K562 (cell line): ENCODE measurements around the gene ANKS1A. TPM values are rescaled to one million over a fixed set of nuclear protein-coding genes. Genes with fewer than 3 reads are reported as not detected.

Experiments used
- ATAC-seq: fragments of 200-7000 bp; cut with Tn5 transposase; 3 replicates; pipeline ENCODE4 v1.9.1; 2020; ENCODE audit warnings: moderate library complexity
- BruUV-seq: library from RNA; stranded (reverse); fragments of 400-500 nt; replicated peaks from 2 replicates; lab custom pipeline; 2021; lab: Mats Ljungman, UMichigan
- CTCF ChIA-PET: fragments of 300-600 bp; formaldehyde crosslinking; extraction: SDS; loops from one replicate; lab custom pipeline; 2021; ENCODE audit warnings: low intra/inter-chr PET ratio; lab: Yijun Ruan, JAX
- POLR2A ChIA-PET: fragments of 300-600, 350-650 bp; sonication (Branson Sonifier 250); formaldehyde crosslinking; extraction: SDS; loops from one replicate; lab custom pipeline; 2021; ENCODE audit warnings: antibody characterized with exemption, inconsistent platforms; lab: Yijun Ruan, JAX
- DNase-seq, 4 experiments: peaks; one replicate each; pipeline versions ENCODE4 v3.0.0 to v3.0.0-alpha.2; 2011 to 2018; ENCODE audit warnings: low spot score in 3 of 4, mixed read lengths in 3 of 4; ENCODE audit errors: extremely low read depth in 1 of 4
- FAIRE-seq: peaks from 2 replicates; lab custom pipeline; 2011; peaks lifted over from hg19 to GRCh38; lab: Jason Lieb, UNC
- H2AFZ ChIP-seq: 2 replicates; pipeline ENCODE4 v1.6.0; 2011; ENCODE audit warnings: low read depth, low read length, control low read depth, inconsistent platforms
- H3K27ac ChIP-seq: fragments of 200-600 bp; 3 replicates; pipeline ENCODE4 v1.8.0; 2011; ENCODE audit warnings: low read depth, mild to moderate bottlenecking, control low read depth, inconsistent platforms, low read length, moderate library complexity, mixed read lengths; ENCODE audit errors: extremely low read depth
- H3K27me3 ChIP-seq, 2 experiments: fragments of 300-600 bp in 1 of 2; 2 replicates in 1 of 2; 3 replicates in 1 of 2; pipeline versions ENCODE4 v1.6.0 to v1.8.0; 2011; ENCODE audit warnings: inconsistent platforms in 2 of 2, low read length in 2 of 2, mild to moderate bottlenecking in 1 of 2, mixed read lengths in 1 of 2, moderate library complexity in 1 of 2; ENCODE audit not compliant: control insufficient read depth in 2 of 2, insufficient read depth in 2 of 2
- H3K36me3 ChIP-seq: fragments of 300-600 bp; 3 replicates; pipeline ENCODE4 v1.8.0; 2011; ENCODE audit warnings: mild to moderate bottlenecking, low read length, inconsistent platforms; ENCODE audit not compliant: control insufficient read depth, insufficient read depth
- H3K4me1 ChIP-seq, 2 experiments: fragments of 200-600 bp in 1 of 2; replicated peaks in 1 of 2; 2 replicates in 1 of 2; 3 replicates in 1 of 2; pipeline versions ENCODE4 v1.5.1 to v1.8.0; 2011; ENCODE audit warnings: inconsistent platforms in 2 of 2, low read length in 2 of 2, mild to moderate bottlenecking in 1 of 2, mixed read lengths in 1 of 2, moderate library complexity in 1 of 2; ENCODE audit not compliant: control insufficient read depth in 2 of 2, insufficient read depth in 2 of 2
- H3K4me2 ChIP-seq: 2 replicates; pipeline ENCODE4 v1.6.1; 2011; ENCODE audit warnings: low read length, control low read depth, inconsistent platforms, mixed read lengths; ENCODE audit not compliant: insufficient read depth
- H3K4me3 ChIP-seq: fragments of 200-600 bp; sonication (generic), shearing (Covaris generic); 2 replicates; pipeline ENCODE4 v1.5.1; 2016; ENCODE audit warnings: control low read depth, inconsistent platforms
- H3K79me2 ChIP-seq: fragments of 200-600 bp; 3 replicates; pipeline ENCODE4 v1.8.0; 2011; ENCODE audit warnings: low read length, inconsistent platforms; ENCODE audit not compliant: control insufficient read depth, insufficient read depth
- H3K9ac ChIP-seq, 2 experiments: 2 replicates each; pipeline versions ENCODE4 v1.6.0 to v1.6.1; 2011; ENCODE audit warnings: low read depth in 2 of 2, low read length in 2 of 2, control low read depth in 1 of 2, inconsistent platforms in 1 of 2, mild to moderate bottlenecking in 1 of 2, mixed read lengths in 1 of 2; ENCODE audit not compliant: insufficient read depth in 1 of 2
- H3K9me1 ChIP-seq: one replicate; pipeline ENCODE4 v1.6.0; 2011; ENCODE audit warnings: inconsistent platforms, mild to moderate bottlenecking, low read length, moderate library complexity; ENCODE audit not compliant: control insufficient read depth, insufficient read depth
- H3K9me3 ChIP-seq: replicated peaks from 2 replicates; pipeline ENCODE4 v1.5.1; 2011; ENCODE audit warnings: low read depth, low read length, inconsistent platforms; ENCODE audit not compliant: control insufficient read depth, insufficient read depth
- H4K20me1 ChIP-seq: replicated peaks from 2 replicates; pipeline ENCODE4 v1.6.1; 2011; ENCODE audit warnings: low read length, inconsistent platforms, mixed read lengths; ENCODE audit not compliant: control insufficient read depth, insufficient read depth
- C11orf30 ChIP-seq: fragments of 450-650 bp; IDR thresholded peaks from 2 replicates; pipeline ENCODE4 v1.6.1; 2016; ENCODE audit warnings: low read depth, mild to moderate bottlenecking
- EHMT2 ChIP-seq: fragments of 450-650 bp; IDR thresholded peaks from 2 replicates; pipeline ENCODE4 v1.6.1; 2018; ENCODE audit warnings: antibody characterized with exemption
- GTF2E2 ChIP-seq: fragments of 200-800 bp; sonication (Bioruptor generic); IDR thresholded peaks from 2 replicates; pipeline ENCODE4 v1.6.1; 2016; ENCODE audit warnings: missing genetic modification characterization, missing compliant biosample characterization
- GTF2F1 ChIP-seq: IDR thresholded peaks from 2 replicates; pipeline ENCODE4 v1.6.1; 2011; ENCODE audit warnings: low read depth, low read length, improper control_type of control experiment
- MAFF ChIP-seq: IDR thresholded peaks from 2 replicates; pipeline ENCODE4 v1.6.1; 2012; ENCODE audit warnings: low read length, improper control_type of control experiment
- MAFG ChIP-seq: fragments of 450-650 bp; conservative IDR thresholded peaks from 2 replicates; pipeline ENCODE4 v1.6.1; 2016; ENCODE audit warnings: missing genetic modification characterization, missing compliant biosample characterization
- MAFK ChIP-seq: IDR thresholded peaks from 2 replicates; pipeline ENCODE4 v1.6.1; 2011; ENCODE audit warnings: low read length, improper control_type of control experiment
- MXI1 ChIP-seq: IDR thresholded peaks from 2 replicates; pipeline ENCODE4 v1.6.1; 2011; ENCODE audit warnings: low read depth, mild to moderate bottlenecking, improper control_type of control experiment, low read length
- POLR2A ChIP-seq: fragments of 450-650 bp; conservative IDR thresholded peaks from 2 replicates; pipeline ENCODE4 v1.6.1; 2016
- POLR2AphosphoS2 ChIP-seq: IDR thresholded peaks from 2 replicates; pipeline ENCODE4 v1.6.1; 2012; ENCODE audit warnings: low read length, improper control_type of control experiment
- RBM22 ChIP-seq: fragments of 200-400 bp; formaldehyde crosslinking; IDR thresholded peaks from 2 replicates; pipeline ENCODE4 v1.6.1; 2018; ENCODE audit warnings: low read length, low read depth; ENCODE audit not compliant: poor library complexity, severe bottlenecking
- SUPT5H ChIP-seq: fragments of 450-650 bp; IDR thresholded peaks from 2 replicates; pipeline ENCODE4 v1.6.1; 2016
- ZNF263 ChIP-seq: sonication (generic); formaldehyde crosslinking; IDR thresholded peaks from 2 replicates; pipeline ENCODE4 v1.8.0; 2022; ENCODE audit warnings: mild to moderate bottlenecking, missing genetic modification reagents, borderline replicate concordance
- ZNF316 ChIP-seq: fragments of 450-650 bp; IDR thresholded peaks from 2 replicates; pipeline ENCODE4 v1.6.1; 2016
- ZNF511 ChIP-seq: sonication (generic); formaldehyde crosslinking; IDR thresholded peaks from 2 replicates; pipeline ENCODE4 v1.8.0; 2022; ENCODE audit warnings: mild to moderate bottlenecking, missing genetic modification reagents
- ZNF655 ChIP-seq: fragments of 250-450 bp; sonication (Bioruptor Pico); IDR thresholded peaks from 2 replicates; pipeline ENCODE4 v1.5.0; 2021
- WGBS: fragments of 100-300 bp; shearing (Covaris generic); methylation state at CpG from one replicate; pipeline ENCODE4 v1.1.6; 2016; ENCODE audit warnings: low coverage, mixed read lengths; ENCODE audit not compliant: insufficient coverage; ENCODE audit errors: missing lambda C conversion rate; 5-methylcytosine and 5-hydroxymethylcytosine counted together
- in situ Hi-C: fragments of 300-500 bp; cut with MboI; formaldehyde crosslinking; loops from 4 replicates; pipeline ENCODE4 v1.15.0; 2018; ENCODE audit warnings: inconsistent platforms, mixed read lengths
- intact Hi-C: fragments of 100-400 bp; cut with micrococcal nuclease; formaldehyde crosslinking; loops from 2 replicates; pipeline ENCODE4 v1.14.2; 2022
- polyA plus RNA-seq, 8 experiments: library from polyadenylated mRNA; depleted of rRNA in 4 of 8; stranded (reverse) in 5 of 8; unstranded in 3 of 8; fragments of >200 nt; fragmentation: Nextera tagmentation in 2 of 8; fragmentation: Illumina TruSeq in 1 of 8; extraction: Ambion mirVana in 2 of 8; extraction: Trizol in 1 of 8; gene quantifications; 2 replicates each; pipeline versions ENCODE4 v1.2.1 to v1.2.3, GENCODE V29; 2011 to 2014; ENCODE audit warnings: inconsistent platforms in 1 of 8, missing spikeins in 1 of 8
- total RNA-seq, 7 experiments: library from RNA; depleted of rRNA in 6 of 7; stranded (reverse); fragments of >200 nt in 6 of 7; fragmentation: Illumina TruSeq in 2 of 7; extraction: Trizol in 2 of 7; gene quantifications; 2 replicates each; pipeline versions ENCODE4 v1.2.1 to v1.2.3, GENCODE V29; 2011 to 2021; ENCODE audit warnings: low replicate concordance in 1 of 7
- TF ChIP-seq, protein P1 (sequence below): fragments of 250-450 bp; sonication (Bioruptor Pico); IDR thresholded peaks from 2 replicates; pipeline ENCODE4 v1.8.0; 2022; ENCODE audit warnings: inconsistent platforms

ANKS1A gene
- total and polyA plus RNA-seq, 9 of the 15 experiments (the other 6 are each of a cell fraction or from before 2014, with no cell fraction given), result 1.1 to 13.8 (median 5.3) TPM

- TF ChIP-seq, protein P1, sequence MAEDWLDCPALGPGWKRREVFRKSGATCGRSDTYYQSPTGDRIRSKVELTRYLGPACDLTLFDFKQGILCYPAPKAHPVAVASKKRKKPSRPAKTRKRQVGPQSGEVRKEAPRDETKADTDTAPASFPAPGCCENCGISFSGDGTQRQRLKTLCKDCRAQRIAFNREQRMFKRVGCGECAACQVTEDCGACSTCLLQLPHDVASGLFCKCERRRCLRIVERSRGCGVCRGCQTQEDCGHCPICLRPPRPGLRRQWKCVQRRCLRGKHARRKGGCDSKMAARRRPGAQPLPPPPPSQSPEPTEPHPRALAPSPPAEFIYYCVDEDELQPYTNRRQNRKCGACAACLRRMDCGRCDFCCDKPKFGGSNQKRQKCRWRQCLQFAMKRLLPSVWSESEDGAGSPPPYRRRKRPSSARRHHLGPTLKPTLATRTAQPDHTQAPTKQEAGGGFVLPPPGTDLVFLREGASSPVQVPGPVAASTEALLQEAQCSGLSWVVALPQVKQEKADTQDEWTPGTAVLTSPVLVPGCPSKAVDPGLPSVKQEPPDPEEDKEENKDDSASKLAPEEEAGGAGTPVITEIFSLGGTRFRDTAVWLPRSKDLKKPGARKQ, result no peak
- TF ChIP-seq GTF2E2 (tag), result no peak
- no peak for TF ChIP-seq MXI1
- no peak for TF ChIP-seq POLR2A
- no peak for TF ChIP-seq GTF2F1
- peak; percentile 41; the same call in 1 of the 2 replicates for TF ChIP-seq ZNF263 (CRISPR knock-in tag)
- peak; percentile 28; the same call in 1 of the 2 replicates for TF ChIP-seq EHMT2
- TF ChIP-seq, all 486 proteins: peak for 5
Measured at GRCh38 chr6:34872332-34872731, 16.7 kb upstream of the ANKS1A start (continued).

- H3K4me3 ChIP-seq, result no peak overlapping the region
- no peak overlapping the region for H3K9ac ChIP-seq
- FAIRE-seq, result no peak
- H3K4me1 ChIP-seq, result no peaks in the 10 kb centered on the region; a peak in 1 of 5 replicates
- H3K4me2 ChIP-seq, result no peak overlapping the region
- no peaks in the 10 kb centered on the region for H3K9me1 ChIP-seq
- intact Hi-C loops, result no loop called here
- H3K9me3 ChIP-seq, result no peaks in the 10 kb centered on the region
- no peak overlapping the region for H2AFZ ChIP-seq
- BruUV-seq, result no TSS peak
- ChIA-PET POLR2A (interaction anchor here (0.6 to 11.7 kb wide), 6 partner anchors 8 to 400 kb away, joined by 3 to 108 read pairs (median 3); partner anchors contain the start of genes ANKS1A and TAF11), CTCF (no interaction called here)
- WGBS, result 81% methylated on average over 4 of the region's 4 CpGs
- peak overlapping the region; percentile 5; the same call in 2 of the 3 replicates for H3K27ac ChIP-seq
- no peaks in the 10 kb centered on the region for H3K27me3 ChIP-seq
- peak in 1 of 4 experiments; percentile 13 for DNase-seq
- H3K36me3 ChIP-seq, result peaks cover 95% of the 10 kb centered on the region
- in situ Hi-C loops, result no loop called here
- peak; percentile 12 for ATAC-seq
- H4K20me1 ChIP-seq, result 0 out of 2 replicates have a peak, but pooled peaks cover 3% of the 10 kb centered on the region
- H3K79me2 ChIP-seq, result no peaks in the 10 kb centered on the region
- TF ChIP-seq SUPT5H (0 out of 2 replicates have a peak, but pooled peaks have one; percentile 9), MAFK (0 out of 2 replicates have a peak, but pooled peaks have one; percentile 16), MAFF (0 out of 2 replicates have a peak, but pooled peaks have one; percentile 19), ZNF316 (peak; percentile 73; the same call in 1 of the 2 replicates), ZNF655 (CRISPR knock-in tag) (no peak), MAFG (peak; percentile 30), C11orf30 (peak; percentile 53), RBM22 (peak; percentile 40), ZNF511 (no peak), POLR2AphosphoS2 (0 out of 2 replicates have a peak, but pooled peaks have one; percentile 72)
Measured at GRCh38 chr6:34875292-34876213, 13.5 kb upstream of the ANKS1A start.
